Stomach (tissue), 9 donors: ENCODE data around the gene AGPAT4. TPM values are rescaled to one million over a fixed set of nuclear protein-coding genes. Genes with fewer than 3 reads are reported as not detected.

Source experiments
- DNase-seq, 2 donors: peaks; one replicate each; pipeline versions ENCODE4 v3.0.0 to v3.0.0-alpha.2; 2013 to 2019
- H3K27ac ChIP-seq, 5 donors: fragments of 200-600 bp in 4 of 5; sonication (generic) in 4 of 5; one replicate each; pipeline ENCODE4 v1.5.1; 2013 to 2019; ENCODE audit warnings: mild to moderate bottlenecking in 1 of 5, moderate library complexity in 1 of 5
- H3K27me3 ChIP-seq, 3 donors: fragments of 200-600 bp; sonication (generic); one replicate each; pipeline ENCODE4 v1.5.1; 2017 to 2019; ENCODE audit warnings: mixed run types in 1 of 3
- H3K36me3 ChIP-seq, 4 donors: fragments of 200-600 bp; sonication (generic); 1 replicate in 3 of 4; 2 replicates in 1 of 4; pipeline ENCODE4 v1.5.1; 2016 to 2019
- H3K4me1 ChIP-seq, 4 donors: fragments of 200-600 bp; sonication (generic); one replicate each; pipeline ENCODE4 v1.5.1; 2016 to 2019
- H3K4me3 ChIP-seq, 4 donors: fragments of 200-600 bp; sonication (generic) in 3 of 4; one replicate each; pipeline ENCODE4 v1.5.1; 2016 to 2019; ENCODE audit warnings: mild to moderate bottlenecking in 1 of 4
- H3K9me3 ChIP-seq, 4 donors: fragments of 200-600 bp; sonication (generic); one replicate each; pipeline ENCODE4 v1.5.1; 2016 to 2019
- EP300 ChIP-seq: sonication (generic); formaldehyde crosslinking; IDR thresholded peaks from one replicate; pipeline ENCODE4 v1.6.1; 2017; ENCODE audit warnings: antibody characterized with exemption
- POLR2A ChIP-seq, 4 donors: fragments of 450-650 bp; IDR thresholded peaks; one replicate each; pipeline ENCODE4 v1.6.1; 2016; ENCODE audit warnings: antibody characterized with exemption in 4 of 4, control low read depth in 2 of 4, mild to moderate bottlenecking in 1 of 4, moderate library complexity in 1 of 4
- POLR2AphosphoS5 ChIP-seq, 3 donors: sonication (generic); formaldehyde crosslinking; IDR thresholded peaks; one replicate each; pipeline ENCODE4 v1.6.1; 2016; ENCODE audit warnings: antibody characterized with exemption in 3 of 3
- WGBS, 5 donors: extraction: QIAGEN DNeasy Blood & Tissue Kit in 3 of 5; methylation state at CpG; one replicate each; pipeline versions ENCODE4 v1.1.5 to v1.1.7; 2013 to 2018; 5-methylcytosine and 5-hydroxymethylcytosine counted together
- intact Hi-C: fragments of 100-400 bp; cut with DNase I; formaldehyde crosslinking; loops from one replicate; pipeline ENCODE4 v1.15.1; 2023; ENCODE audit warnings: low total_unique reads
- polyA plus RNA-seq, 3 donors: library from polyadenylated mRNA; stranded (reverse); fragments of 200-250 nt; gene quantifications; one replicate each; pipeline ENCODE4 v1.2.3, GENCODE V29; 2013
- total RNA-seq, 5 donors: library from RNA; depleted of rRNA; stranded (reverse); fragments of >200 nt; gene quantifications; one replicate each; pipeline versions ENCODE4 v1.1.0 to v1.2.3, GENCODE V29; 2014 to 2016
- TF ChIP-seq, protein P1 (sequence below), 7 experiments: fragments of 450-650 bp in 4 of 7; fragments of 200-600 bp in 3 of 7; sonication (generic) in 3 of 7; IDR thresholded peaks; one replicate each; pipeline ENCODE4 v1.5.1; 2016 to 2019; ENCODE audit warnings: antibody characterized with exemption in 7 of 7, control low read depth in 2 of 7, mild to moderate bottlenecking in 1 of 7
- donor health status: healthy with polysubstance abuse.
- donor health status: Bipolar disorder and iron deficiency.
- donor health status: healthy.

The AGPAT4 gene
- total and polyA plus RNA-seq, 8 donors: 0.46 to 15.8 (median 1.0) TPM

- no peaks in the 10 kb centered on the region for H3K27me3 ChIP-seq
- H3K9me3 ChIP-seq: no peaks in the 10 kb centered on the region
- no peak for DNase-seq
- WGBS, 5 donors: 85 to 90% (median 89%) methylated on average over 6 of the region's 6 CpGs
- no peaks in the 10 kb centered on the region for H3K36me3 ChIP-seq
- TF ChIP-seq, protein P1, sequence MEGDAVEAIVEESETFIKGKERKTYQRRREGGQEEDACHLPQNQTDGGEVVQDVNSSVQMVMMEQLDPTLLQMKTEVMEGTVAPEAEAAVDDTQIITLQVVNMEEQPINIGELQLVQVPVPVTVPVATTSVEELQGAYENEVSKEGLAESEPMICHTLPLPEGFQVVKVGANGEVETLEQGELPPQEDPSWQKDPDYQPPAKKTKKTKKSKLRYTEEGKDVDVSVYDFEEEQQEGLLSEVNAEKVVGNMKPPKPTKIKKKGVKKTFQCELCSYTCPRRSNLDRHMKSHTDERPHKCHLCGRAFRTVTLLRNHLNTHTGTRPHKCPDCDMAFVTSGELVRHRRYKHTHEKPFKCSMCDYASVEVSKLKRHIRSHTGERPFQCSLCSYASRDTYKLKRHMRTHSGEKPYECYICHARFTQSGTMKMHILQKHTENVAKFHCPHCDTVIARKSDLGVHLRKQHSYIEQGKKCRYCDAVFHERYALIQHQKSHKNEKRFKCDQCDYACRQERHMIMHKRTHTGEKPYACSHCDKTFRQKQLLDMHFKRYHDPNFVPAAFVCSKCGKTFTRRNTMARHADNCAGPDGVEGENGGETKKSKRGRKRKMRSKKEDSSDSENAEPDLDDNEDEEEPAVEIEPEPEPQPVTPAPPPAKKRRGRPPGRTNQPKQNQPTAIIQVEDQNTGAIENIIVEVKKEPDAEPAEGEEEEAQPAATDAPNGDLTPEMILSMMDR (IDR thresholded peaks at IDR 0.05): no peak
- no peak for TF ChIP-seq POLR2A (IDR thresholded peaks at IDR 0.05)
- no peak for TF ChIP-seq POLR2AphosphoS5 (IDR thresholded peaks at IDR 0.05)
- TF ChIP-seq EP300: no peak
- H3K4me3 ChIP-seq: no peak overlapping the region
- H3K4me1 ChIP-seq: no peaks in the 10 kb centered on the region
- no peak overlapping the region for H3K27ac ChIP-seq
- intact Hi-C loops: no loop called here
Measured at GRCh38 chr6:161292145-161292544, 18.3 kb upstream of the AGPAT4 start.

GRCh38 chr6:161290751-161291150 lies 16.9 kb upstream of the AGPAT4 start:
- TF ChIP-seq EP300 (no peak), POLR2A (IDR thresholded peaks at IDR 0.05) (no peak), POLR2AphosphoS5 (IDR thresholded peaks at IDR 0.05) (no peak)
- TF ChIP-seq, protein P1 (IDR thresholded peaks at IDR 0.05): no peak
- H3K9me3 ChIP-seq: no peaks in the 10 kb centered on the region
- intact Hi-C loops: no loop called here
- H3K4me1 ChIP-seq: no peaks in the 10 kb centered on the region
- no peak overlapping the region for H3K4me3 ChIP-seq
- DNase-seq: no peak
- no peaks in the 10 kb centered on the region for H3K36me3 ChIP-seq
- H3K27ac ChIP-seq: no peak overlapping the region
- no peaks in the 10 kb centered on the region for H3K27me3 ChIP-seq
- WGBS, 5 donors: 69 to 84% (median 79%) methylated on average over 3 of the region's 3 CpGs

GRCh38 chr6:161284653-161285052 lies 10.8 kb upstream of the AGPAT4 start:
- TF ChIP-seq POLR2A (IDR thresholded peaks at IDR 0.05): no peak
- no peak for TF ChIP-seq POLR2AphosphoS5 (IDR thresholded peaks at IDR 0.05)
- no peak for TF ChIP-seq EP300
- TF ChIP-seq, protein P1 (IDR thresholded peaks at IDR 0.05): no peak
- H3K36me3 ChIP-seq: no peaks in the 10 kb centered on the region
- no peak overlapping the region for H3K27ac ChIP-seq
- intact Hi-C loops: no loop called here
- no peak for DNase-seq
- peaks cover 0 to 9% (median 2%) of the 10 kb centered on the region in 4 donors for H3K9me3 ChIP-seq
- 84 to 91% (median 86%) methylated on average over 5 of the region's 5 CpGs for WGBS, 5 donors
- H3K4me1 ChIP-seq: no peaks in the 10 kb centered on the region
- no peak overlapping the region for H3K4me3 ChIP-seq
- H3K27me3 ChIP-seq: no peaks in the 10 kb centered on the region

GRCh38 chr6:161281092-161281491 lies 7.2 kb upstream of the AGPAT4 start:
- H3K36me3 ChIP-seq: no peaks in the 10 kb centered on the region
- no peak overlapping the region for H3K27ac ChIP-seq
- H3K9me3 ChIP-seq: peaks cover 0 to 9% (median 2%) of the 10 kb centered on the region in 4 donors
- WGBS, 5 donors: 67 to 82% (median 81%) methylated on average over 5 of the region's 5 CpGs
- TF ChIP-seq EP300 (no peak), POLR2A (IDR thresholded peaks at IDR 0.05) (no peak), POLR2AphosphoS5 (IDR thresholded peaks at IDR 0.05) (no peak)
- TF ChIP-seq, protein P1 (IDR thresholded peaks at IDR 0.05): no peak
- intact Hi-C loops: no loop called here
- H3K4me1 ChIP-seq: no peaks in the 10 kb centered on the region
- no peak overlapping the region for H3K4me3 ChIP-seq
- no peak for DNase-seq
- H3K27me3 ChIP-seq: no peaks in the 10 kb centered on the region
